GM18508 (cell line): ENCODE data around the gene FBXW11.
"Not testable (repeated sequence)": the region's sequence is repeated elsewhere in the genome, so short reads cannot be mapped to it uniquely, and the experiment has no call there.

ENCODE experiments used
- ATAC-seq: cut with Tn5 transposase; IDR thresholded peaks from one replicate; pipeline ENCODE4 v1.9.1; 2021; ENCODE audit warnings: moderate number of reproducible peaks; ENCODE audit not compliant: insufficient read depth, unreplicated experiment

FBXW11 gene

DNA sequence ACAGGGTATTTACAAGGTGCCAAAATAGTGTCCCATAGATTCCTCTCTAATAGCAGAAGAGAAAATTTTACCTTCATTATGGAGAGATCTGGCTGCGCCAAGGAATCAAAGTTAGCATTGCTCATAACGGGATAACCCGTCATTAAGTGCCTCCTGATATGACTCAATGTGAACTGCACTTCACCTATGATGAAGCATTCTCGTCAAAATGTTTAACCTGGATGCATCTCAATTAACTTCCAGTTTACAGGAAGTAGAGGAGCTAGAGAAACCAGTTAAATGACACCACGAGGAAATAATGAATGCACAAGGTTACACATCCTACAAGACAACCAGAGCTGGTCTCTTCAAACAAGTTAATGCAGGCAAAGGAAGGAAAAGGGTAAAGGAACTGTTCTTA, 17.2 kb downstream of the FBXW11 start:
- ATAC-seq, result peak; percentile 80

DNA sequence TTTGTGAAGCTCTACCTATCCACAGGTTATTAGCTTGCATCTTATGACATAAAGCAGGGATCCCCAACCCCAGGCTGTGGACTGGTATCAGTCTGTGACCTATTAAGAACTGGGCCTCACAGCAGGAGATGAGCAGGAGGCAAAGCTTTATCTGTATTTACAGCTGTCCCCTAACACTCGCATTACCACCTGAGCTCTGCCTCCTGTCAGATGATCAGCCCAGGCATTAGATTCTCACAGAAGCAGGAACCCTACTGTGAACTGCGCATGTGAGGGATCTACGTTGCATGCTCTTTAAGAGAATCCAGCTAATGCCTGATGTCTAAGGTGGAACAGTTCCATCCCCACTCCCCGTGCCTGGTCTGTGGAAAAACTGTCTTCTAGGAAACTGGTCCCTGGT, 19.7 kb downstream of the FBXW11 start:
- ATAC-seq, result no peak

DNA sequence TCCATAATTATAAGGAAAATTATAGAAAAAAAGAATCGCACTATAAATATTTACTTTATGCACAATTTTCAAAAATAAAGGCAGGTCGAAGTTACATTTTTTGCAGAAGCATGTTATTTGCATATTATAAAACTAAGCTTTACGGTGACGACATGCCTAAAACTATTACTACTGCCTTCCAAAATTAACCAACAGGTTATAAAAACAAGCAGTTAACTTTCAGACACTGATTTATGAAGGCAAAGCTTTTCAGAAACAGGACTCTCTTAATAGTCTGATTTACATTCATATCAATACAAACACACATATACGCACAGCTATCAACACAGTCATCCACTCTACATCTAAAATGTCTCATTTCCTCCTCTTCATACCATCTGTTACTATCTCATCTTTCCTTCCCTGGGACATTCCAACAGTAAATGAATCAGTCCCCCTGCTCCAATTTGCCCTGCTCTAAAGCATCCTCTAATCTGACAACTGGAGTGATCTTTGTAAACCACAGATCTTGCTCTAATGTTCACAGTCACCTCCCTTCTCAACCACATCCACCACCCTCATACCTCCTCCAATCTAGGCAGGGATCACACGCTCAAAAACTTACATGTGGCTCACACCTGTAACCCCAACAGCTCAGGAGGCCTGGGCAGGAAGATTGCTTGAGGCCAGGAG, 21.6 kb downstream of the FBXW11 start:
- no peak for ATAC-seq

DNA sequence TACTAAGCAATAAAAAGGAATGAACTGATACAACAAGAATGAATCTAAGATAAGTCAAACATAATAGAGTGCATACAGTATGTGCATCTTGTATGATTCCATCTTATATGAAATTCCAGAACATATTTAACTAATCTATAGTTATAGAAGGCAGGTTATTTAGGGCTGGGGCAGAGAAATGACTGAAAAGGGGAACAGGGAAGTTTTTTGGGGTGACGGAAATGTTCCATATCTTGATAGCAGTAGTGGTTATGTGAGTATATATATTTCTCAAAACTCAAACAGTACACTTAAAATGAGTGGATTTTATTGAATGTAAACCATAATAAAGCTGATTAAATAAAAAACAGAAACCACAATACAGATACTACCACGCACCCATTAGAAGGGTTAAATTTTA, 24.6 kb downstream of the FBXW11 start:
- ATAC-seq, result no peak

DNA sequence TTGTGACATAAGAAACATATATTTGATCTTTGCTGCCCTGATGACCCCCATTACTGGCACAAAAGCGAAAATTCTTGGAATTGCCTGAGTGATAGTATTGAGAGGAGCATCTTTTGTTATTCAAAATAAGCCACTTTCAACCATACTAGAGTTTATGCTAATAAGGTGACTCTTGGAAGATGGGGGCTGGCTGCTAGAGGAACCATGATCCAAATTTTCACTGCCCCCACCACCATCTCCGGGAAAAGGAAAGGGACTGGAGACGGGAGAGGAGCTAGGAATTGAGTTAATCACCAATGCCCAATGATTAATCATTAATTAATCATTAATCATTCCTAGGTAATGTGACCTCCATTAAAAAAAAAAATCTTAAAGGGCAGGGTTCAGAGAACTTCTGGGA, 25.6 kb downstream of the FBXW11 start:
- ATAC-seq, result no peak

DNA sequence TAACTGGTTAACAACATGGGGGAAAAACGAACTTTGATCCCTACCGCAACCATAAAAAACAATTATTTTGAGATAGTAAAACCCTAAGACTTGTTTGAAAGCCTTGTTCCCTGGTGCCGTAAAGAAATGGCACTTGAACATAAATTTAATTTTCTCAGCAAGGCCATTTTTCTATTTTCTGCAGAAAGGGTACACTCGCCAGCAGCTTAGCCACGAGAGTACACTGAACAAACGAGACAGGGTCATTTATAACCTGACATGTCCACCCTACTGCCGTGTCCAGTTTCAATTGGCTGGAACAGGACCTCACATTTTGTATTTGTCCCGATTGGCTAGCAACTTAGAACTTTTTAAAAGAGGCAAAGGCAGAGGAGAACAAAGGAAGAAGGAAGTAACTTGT, 26.8 kb downstream of the FBXW11 start:
- no peak for ATAC-seq

DNA sequence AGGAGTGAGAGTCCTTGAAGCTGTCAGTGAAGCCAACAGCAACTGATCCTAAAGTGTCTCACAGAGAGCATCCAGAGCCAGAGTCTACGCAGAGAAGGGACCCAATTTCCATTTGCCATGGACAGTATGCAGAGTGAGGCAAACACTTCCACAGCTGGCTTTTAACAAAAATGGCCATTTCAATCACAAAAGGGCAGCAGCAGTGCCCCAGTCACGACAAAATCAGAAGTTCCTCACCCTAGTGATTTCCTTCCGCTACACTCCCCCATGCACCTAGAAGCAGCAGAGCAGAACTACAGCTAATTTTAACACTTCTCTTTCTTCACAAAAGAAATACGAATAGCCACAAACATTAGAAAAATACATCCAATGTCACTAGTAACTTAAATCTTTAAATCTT, 27.9 kb downstream of the FBXW11 start:
- no peak for ATAC-seq

DNA sequence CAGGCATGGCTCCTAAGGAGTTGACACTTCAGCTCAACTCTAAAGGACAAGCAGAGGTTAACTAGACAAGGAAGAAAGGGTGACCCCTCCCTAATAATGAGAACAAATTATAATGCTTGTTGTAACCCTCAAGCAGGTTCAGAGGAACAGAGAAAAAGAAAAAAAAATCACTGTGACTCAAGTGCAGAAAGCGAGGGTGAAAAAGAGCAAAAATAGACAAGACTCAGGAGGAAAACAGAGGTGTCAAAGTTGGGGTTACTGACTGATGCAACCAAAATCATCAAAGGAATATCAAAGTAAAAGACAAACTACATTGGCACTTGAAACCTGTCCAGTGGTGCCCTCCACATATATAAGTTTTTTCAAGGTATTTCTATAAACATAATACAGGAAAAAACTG, 28.4 kb downstream of the FBXW11 start:
- ATAC-seq, result no peak

DNA sequence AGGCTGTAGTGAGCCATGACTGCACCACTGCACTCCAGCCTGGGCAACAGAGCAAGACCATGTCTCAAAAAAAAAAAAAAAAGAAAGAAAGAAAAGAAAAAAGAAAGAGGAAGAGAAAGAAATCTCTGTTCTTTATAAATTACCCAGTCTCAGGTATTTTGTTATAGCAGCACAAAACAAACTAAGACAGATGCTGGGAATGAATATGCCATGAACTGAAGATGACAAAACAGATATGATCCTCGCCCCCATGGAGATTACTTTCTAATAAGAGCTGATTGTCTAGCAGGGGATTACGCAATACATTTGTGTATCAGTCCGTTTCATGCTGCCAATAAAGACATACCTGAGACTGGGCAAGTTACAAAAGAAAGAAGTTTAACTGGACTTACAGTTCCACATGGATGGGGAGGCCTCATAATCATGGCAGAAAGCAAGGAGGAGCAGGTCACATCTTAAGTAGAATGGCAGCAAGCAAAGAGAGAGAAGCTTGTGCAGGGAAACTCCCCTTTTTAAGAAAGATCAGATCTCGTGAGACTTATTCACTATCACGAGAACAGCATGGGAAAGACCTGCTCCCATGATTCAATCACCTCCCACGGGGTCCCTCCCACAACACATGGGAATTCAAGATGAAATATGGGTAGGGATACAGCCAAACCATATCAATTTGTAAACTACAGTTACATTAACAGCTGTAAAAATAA, 29.0 kb downstream of the FBXW11 start:
- ATAC-seq, result not testable (repeated sequence)

DNA sequence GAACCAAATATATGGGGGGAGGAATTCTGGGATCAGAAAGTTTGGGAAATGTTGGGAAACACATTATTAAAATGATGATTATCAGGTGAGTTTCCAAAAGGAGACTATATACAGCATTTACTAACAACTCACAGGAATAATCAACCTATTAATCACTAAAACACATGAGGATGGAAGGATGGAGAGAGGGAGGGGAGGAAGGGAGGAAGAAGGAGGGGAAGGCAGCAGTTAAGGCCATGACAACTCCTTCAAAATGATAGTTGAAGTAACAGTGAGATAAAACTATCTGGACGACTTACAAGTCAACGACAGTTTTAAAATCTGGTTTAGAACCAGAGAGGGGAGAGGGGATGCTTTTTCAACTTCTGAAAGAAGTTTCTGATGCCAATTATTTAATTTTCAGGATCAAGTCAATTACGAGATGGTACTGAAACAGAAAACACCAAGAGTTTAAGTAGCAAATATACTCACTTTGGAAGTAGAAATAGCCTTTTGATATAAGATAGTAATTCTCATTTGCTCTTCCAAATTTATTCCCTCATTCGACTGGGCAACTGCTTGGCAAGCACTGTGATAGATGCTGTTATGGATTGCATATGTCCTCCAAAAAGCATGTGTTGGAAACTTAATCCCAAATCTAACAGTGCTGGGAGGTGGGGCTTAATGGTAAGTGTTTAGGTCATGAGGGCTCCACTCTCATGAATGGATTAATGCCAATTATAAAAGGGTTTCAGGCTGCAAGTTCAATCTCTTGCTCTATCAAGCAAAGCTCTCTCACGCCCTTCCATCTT, 30.4 kb downstream of the FBXW11 start:
- no peak for ATAC-seq

DNA sequence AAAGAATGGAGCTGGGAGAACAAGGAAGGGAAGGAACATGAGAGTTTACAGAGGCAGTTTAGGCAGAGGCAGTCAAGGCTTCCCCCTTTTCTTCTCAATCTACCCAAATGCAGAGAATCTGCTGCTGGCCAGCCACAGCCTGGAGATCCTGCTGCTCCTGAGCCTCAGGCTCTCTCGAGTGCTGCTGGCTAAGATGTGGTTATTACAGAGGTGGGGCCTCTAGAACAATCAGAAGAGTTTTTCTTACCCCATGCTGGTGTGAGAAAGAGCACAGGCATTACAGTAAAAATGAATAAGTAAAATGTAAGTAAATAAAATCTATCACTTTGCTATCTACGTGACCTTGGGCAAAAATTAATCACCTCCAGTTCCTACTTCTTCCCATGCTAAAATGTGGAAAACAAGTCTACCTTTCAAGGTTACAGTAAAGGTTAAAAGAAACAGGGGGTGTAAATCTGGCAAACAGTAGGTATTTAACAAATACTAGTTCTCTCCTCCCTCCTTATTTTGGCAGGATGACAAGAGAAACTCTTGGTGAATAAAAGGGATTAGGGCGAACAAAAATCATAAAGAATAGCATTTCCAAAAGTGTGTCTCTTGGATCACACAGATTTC, 31.1 kb downstream of the FBXW11 start:
- no peak for ATAC-seq

DNA sequence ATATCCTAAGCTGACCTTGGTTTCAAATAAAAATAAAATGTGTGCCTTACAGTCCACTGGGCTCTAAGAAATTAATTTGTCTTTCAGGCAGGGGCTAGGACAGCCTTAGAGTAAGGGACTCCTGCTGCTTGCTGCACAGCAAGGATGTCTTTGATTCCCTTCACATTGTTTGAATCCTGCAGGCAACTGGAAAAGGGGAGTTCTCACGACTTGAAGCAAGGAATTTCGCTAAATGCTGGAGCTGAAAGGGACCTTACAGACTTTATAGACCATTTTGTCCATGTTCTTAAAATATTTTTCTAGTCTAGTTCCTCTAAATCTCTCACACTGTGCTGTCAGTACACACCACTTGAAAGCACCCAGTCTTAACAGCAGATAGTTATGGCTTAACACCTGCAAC, 35.6 kb downstream of the FBXW11 start:
- no peak for ATAC-seq

DNA sequence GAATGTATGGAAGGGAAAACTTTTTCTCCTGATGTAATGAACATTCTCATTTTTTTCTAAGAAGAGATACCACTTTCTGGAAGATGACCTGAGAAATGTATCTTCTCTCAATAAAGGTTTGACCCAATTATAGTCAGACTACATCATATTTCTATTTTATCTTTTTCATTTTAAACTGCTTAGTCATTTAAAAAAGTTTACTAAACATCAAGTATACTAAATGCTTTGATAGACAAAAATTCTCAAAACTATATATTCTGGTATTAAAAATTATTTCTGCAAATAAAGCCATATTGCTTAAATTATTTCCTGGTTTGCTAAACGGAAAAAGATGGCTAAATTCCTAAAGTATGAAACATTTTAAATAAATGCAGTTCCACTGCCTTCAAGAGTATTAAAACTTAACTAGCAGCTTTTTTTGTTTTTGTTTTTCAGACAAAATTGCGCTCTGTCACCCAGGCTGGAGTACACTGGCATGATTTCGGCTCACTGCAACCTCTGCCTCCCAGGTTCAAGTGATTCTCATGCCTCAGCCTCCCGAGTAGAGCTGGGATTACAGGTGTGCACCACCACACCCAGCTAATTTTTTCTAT, 37.1 kb downstream of the FBXW11 start:
- no peak for ATAC-seq

DNA sequence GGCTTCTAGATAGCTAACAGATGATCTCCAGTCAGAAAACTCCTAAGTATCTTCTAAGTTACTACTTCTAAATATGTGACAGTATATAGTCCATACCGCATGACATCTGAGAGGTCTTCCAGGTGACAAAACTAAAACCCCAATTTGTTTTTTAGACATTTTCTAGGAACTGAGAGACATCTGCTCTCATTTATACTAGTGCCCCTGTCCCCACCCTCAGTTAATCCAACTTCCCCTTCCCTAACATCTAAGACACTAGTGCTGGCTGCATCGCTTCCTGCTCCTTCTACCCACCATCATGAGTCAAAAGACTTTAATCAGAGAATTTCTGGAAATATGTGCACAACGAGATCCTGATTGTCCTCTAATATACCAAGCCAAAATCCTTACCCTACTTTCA, 37.9 kb downstream of the FBXW11 start:
- ATAC-seq, result no peak

DNA sequence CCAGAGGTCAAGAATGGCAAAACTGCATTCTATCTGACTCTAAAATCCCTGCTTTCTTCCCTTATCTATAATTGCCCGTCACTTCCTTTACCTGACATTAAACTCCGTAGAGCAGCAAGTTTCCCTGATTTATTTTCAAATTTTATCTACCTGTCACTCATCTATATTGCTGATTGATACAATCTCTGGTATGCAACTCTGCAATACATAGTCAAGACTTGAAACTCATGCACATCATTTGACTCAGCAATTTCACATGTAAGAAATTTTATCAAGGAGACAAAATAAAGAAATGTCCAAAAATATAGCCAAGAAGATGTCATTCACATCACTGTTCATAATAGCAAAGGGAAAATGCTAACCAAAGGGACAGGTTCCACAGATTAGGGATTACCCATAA, 39.5 kb downstream of the FBXW11 start:
- no peak for ATAC-seq

DNA sequence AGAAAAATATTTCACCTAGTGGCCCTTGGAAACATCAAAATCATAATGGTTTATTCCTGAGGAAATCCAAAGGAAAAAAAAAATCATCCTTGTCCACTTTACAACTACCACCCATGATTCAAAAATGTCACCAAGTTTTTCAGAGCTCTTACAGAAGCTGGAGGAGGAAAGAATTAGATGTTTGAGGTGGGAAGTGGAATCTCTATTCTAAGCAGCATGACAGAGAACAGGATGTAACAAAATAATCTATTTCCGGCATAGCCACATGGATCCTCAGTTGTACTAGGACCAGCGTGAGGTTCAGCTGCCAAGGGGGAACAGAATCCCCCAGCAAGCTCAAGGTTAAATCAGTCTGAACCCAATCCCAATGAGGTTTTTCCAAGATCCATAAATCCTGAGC, 40.2 kb downstream of the FBXW11 start:
- no peak for ATAC-seq

DNA sequence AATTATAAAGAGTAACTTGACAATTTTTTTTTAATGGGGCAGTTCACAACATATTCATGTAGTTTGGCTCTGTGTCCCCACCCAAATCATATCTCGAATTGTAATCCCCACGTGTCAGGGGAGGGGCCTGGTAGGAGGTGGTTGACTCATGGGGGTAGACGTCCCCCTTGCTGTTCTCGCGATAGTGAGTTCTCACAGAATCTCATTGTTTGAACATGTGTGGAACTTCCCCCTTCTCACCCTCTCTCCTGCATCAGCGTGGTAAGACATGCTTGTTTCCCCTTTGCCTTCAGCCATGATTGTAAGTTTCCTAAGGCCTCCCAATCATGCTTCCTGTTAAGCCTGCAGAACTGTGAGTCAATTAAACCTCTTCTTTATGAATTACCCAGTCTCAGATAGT, 40.7 kb downstream of the FBXW11 start:
- no peak for ATAC-seq

DNA sequence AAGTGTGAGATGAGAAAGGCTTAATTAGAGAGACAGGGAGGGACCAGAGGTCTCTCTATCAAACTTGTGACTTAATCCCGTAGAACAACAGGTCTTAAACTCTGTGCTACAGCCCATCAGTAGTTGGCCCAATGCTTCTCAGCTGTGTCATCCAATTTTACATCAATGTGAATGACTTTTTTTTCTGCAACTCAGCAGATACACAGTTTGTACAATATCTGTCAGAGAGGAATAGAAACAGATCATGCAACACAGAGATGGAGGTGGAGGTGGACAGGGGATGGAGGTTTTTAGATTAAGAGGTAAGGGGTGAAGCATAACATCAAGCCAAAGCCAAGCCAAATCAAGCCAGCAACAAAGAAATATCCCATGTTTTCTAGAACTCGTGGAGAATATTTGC, 43.0 kb downstream of the FBXW11 start:
- no peak for ATAC-seq

DNA sequence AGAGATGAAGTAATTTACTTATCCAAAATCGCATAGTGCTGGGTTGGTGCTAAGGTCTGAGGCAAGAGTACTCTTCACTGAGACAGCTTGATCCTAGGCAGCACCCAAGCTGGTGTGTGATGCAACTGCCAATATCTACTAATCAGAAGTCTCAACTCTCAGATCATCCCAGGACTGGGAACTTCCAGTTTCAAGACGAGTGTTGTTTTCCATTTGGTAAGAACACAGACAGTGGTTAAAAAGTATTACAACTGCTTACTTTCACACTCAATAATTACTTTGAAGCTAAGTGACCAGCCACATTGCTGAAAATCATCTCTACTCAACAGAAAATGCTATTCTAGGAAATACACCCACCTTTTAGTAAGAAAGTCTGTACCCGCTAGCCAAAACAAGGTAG, 45.3 kb downstream of the FBXW11 start:
- ATAC-seq, result peak; percentile 56

DNA sequence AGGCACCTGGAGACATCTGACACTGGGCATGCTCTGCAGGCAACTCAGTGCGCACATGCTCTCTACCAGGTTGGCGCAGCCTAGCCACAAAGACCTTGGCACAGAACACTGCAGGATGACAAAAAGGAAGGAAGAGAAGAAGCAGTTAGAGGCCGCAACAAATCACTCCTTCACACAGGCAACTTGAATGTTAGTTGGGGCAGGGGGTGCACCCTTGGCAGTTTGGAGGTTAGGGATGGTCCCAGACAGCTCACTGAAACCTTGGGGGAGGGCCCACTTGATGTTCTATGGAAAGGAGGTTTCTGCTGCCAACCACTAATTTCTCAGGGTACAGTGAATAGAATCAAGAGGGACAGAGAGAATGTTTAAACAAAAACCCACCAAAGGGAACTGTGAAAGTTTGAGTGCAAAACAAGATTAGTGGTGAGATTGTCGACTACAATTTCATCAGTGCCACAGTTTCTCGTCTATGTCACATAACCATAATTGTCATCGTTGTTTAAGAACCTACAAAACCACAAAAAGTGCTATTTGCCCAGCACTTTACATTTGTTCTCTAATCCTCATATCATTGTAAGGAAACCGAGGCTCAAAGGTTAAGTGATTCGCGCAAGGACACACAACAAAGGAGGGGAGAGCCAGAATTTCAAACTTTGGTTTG, 48.7 kb downstream of the FBXW11 start:
- no peak for ATAC-seq
